NCI-H345 treated with DMSO at 0.1 percent for 48 hours (cell line): Measurements from ENCODE around the gene ACOT4.
"Not testable (repeated sequence)": the region's sequence is repeated elsewhere in the genome, so short reads cannot be mapped to it uniquely, and the experiment has no call there.

Experiments
- DNase-seq: peaks from one replicate; lab custom pipeline; 2025; ENCODE audit not compliant: unreplicated experiment; lab: John Stamatoyannopoulos, UW

ACOT4 gene

GRCh38 chr14:73630009-73630780 is 38.5 kb downstream of the ACOT4 start:
- no peak for DNase-seq

- peak; percentile 61 for DNase-seq
Observed at GRCh38 chr14:73633116-73634010, 41.7 kb downstream of the ACOT4 start.

GRCh38 chr14:73634011-73634833 is 42.5 kb downstream of the ACOT4 start:
- peak; percentile 50 for DNase-seq

- DNase-seq = not testable (repeated sequence)
Observed at GRCh38 chr14:73636355-73636754, 44.7 kb downstream of the ACOT4 start.

- DNase-seq = no peak
Observed at GRCh38 chr14:73637830-73638229, 46.2 kb downstream of the ACOT4 start.

GRCh38 chr14:73640796-73641365 is 49.2 kb downstream of the ACOT4 start:
- DNase-seq = no peak

- peak; percentile 85 for DNase-seq
Observed at GRCh38 chr14:73644531-73645247, 53.0 kb downstream of the ACOT4 start, which contains the start of gene DNAL1. Gene DNAL1 (plus strand): TSS chr14:73644986. CDS start chr14:73645040, 54 bp downstream.

- no peak for DNase-seq
Observed at GRCh38 chr14:73645248-73645610, 53.6 kb downstream of the ACOT4 start.
